ENCODE results near the gene VWA5A.

DNA sequence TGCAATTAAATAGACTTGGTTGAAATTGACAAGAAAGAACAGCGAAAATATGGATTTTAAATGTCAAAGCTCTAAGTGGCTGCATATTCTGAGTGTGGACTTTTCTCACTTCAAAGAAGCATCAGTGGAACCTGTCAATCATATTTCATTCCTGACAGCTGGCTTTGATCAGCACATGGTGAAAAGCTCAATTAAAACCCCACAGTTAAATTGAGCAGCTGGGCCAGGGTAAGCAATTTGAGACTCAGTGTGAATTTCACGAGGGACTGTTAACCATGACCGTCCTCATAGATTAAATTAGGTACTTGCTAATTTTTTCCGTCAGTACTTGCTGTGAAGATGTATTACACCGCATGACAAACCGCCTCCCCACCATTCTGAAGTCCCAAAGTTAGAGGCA, 56.9 kb downstream of the VWA5A start:
- TF ChIP-seq, protein P1, sequence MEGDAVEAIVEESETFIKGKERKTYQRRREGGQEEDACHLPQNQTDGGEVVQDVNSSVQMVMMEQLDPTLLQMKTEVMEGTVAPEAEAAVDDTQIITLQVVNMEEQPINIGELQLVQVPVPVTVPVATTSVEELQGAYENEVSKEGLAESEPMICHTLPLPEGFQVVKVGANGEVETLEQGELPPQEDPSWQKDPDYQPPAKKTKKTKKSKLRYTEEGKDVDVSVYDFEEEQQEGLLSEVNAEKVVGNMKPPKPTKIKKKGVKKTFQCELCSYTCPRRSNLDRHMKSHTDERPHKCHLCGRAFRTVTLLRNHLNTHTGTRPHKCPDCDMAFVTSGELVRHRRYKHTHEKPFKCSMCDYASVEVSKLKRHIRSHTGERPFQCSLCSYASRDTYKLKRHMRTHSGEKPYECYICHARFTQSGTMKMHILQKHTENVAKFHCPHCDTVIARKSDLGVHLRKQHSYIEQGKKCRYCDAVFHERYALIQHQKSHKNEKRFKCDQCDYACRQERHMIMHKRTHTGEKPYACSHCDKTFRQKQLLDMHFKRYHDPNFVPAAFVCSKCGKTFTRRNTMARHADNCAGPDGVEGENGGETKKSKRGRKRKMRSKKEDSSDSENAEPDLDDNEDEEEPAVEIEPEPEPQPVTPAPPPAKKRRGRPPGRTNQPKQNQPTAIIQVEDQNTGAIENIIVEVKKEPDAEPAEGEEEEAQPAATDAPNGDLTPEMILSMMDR (IDR thresholded peaks at IDR 0.05; ENCODE audit: low read depth, low read length) = no peak
- no peak for TF ChIP-seq EZH2phosphoT487 (IDR thresholded peaks at IDR 0.05; ENCODE audit: low read depth)

All from OCI-LY3 (cell line).